IPS-20b (cell line): ENCODE measurements around the gene ITCH.
A peak's percentile ranks its signal among the peaks of the same experiment; 100 is the strongest.

Experiments
- H3K27ac ChIP-seq: one replicate; pipeline ENCODE4 v1.5.1; 2013; ENCODE audit warnings: low read length
- H3K27me3 ChIP-seq: 2 replicates; pipeline ENCODE4 v1.6.1; 2013; ENCODE audit warnings: mild to moderate bottlenecking, low read length, inconsistent platforms; ENCODE audit not compliant: insufficient read depth
- H3K36me3 ChIP-seq: 2 replicates; pipeline ENCODE4 v1.6.1; 2013; ENCODE audit warnings: low read depth, mild to moderate bottlenecking, inconsistent platforms, low read length, moderate library complexity; ENCODE audit not compliant: insufficient read depth
- H3K4me1 ChIP-seq: 2 replicates; pipeline ENCODE4 v1.6.1; 2013; ENCODE audit warnings: mild to moderate bottlenecking, control low read depth, inconsistent platforms, low read length, moderate library complexity; ENCODE audit not compliant: insufficient read depth
- H3K4me3 ChIP-seq: 2 replicates; pipeline ENCODE4 v1.5.1; 2013; ENCODE audit warnings: mild to moderate bottlenecking, low read length, inconsistent platforms
- H3K9ac ChIP-seq: 2 replicates; pipeline ENCODE4 v1.6.1; 2013; ENCODE audit warnings: low read depth, mild to moderate bottlenecking, inconsistent platforms, low read length, moderate library complexity
- H3K9me3 ChIP-seq: 2 replicates; pipeline ENCODE4 v1.6.1; 2013; ENCODE audit warnings: mild to moderate bottlenecking, low read depth, low read length, inconsistent platforms; ENCODE audit not compliant: insufficient read depth

ITCH gene

GRCh38 chr20:34542439-34542838, 179.4 kb downstream of the ITCH start:
- no peak overlapping the region for H3K27ac ChIP-seq
- H3K9me3 ChIP-seq: no peaks in the 10 kb centered on the region
- H3K9ac ChIP-seq: no peak overlapping the region
- peaks cover 9% of the 10 kb centered on the region; the same call in 1 of the 2 replicates for H3K27me3 ChIP-seq
- H3K36me3 ChIP-seq: peaks cover 32% of the 10 kb centered on the region
- no peaks in the 10 kb centered on the region for H3K4me1 ChIP-seq
- H3K4me3 ChIP-seq: no peak overlapping the region

GRCh38 chr20:34543463-34544056, 180.5 kb downstream of the ITCH start:
- H3K4me3 ChIP-seq: no peak overlapping the region
- no peaks in the 10 kb centered on the region for H3K4me1 ChIP-seq
- H3K36me3 ChIP-seq: peaks cover 28% of the 10 kb centered on the region
- no peak overlapping the region for H3K9ac ChIP-seq
- H3K9me3 ChIP-seq: no peaks in the 10 kb centered on the region
- H3K27ac ChIP-seq: no peak overlapping the region
- H3K27me3 ChIP-seq: peaks cover 9% of the 10 kb centered on the region; the same call in 1 of the 2 replicates

DNA sequence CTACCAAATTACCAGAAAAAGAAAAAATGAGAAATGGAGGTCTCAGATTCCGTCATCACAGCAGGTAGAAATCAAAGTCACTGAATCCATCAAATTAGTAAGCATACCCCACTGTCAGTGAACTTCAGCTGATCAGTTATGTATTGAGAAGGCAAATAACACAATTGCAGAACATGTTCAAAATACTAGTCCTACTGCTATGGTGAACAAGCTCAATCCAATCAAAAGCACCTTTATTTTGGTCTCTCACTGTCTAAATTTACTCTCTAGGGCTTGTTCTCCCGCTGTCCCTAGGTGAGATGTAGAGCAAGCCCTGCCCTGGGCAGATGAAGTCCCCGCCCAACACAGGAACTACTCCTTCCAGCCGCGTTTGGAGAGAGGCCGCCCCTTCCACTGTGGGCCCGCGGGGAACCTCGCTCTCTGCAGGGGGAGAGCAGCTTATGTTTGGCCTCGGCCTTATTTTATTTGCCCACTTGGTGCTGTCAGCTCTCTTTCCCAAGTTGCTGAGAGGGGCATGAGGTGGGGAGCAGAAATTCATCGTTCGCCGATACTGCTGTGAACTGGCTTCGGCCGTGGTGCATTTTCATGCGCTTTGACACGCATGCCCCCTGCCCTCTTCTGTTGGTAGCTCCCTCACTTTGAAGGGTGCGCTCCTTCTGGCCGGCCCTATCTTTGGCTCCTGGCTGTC, 181.2 kb downstream of the ITCH start:
- Histone ChIP-seq H3K27me3 (peaks cover 9% of the 10 kb centered on the region; the same call in 1 of the 2 replicates), H3K4me3 (peak overlapping the region; percentile 66; the same call in 1 of the 2 replicates), H3K4me1 (no peaks in the 10 kb centered on the region), H3K36me3 (peaks cover 22% of the 10 kb centered on the region), H3K27ac (no peak overlapping the region), H3K9ac (peak overlapping the region; percentile 25; the same call in 1 of the 2 replicates), H3K9me3 (no peaks in the 10 kb centered on the region)

DNA sequence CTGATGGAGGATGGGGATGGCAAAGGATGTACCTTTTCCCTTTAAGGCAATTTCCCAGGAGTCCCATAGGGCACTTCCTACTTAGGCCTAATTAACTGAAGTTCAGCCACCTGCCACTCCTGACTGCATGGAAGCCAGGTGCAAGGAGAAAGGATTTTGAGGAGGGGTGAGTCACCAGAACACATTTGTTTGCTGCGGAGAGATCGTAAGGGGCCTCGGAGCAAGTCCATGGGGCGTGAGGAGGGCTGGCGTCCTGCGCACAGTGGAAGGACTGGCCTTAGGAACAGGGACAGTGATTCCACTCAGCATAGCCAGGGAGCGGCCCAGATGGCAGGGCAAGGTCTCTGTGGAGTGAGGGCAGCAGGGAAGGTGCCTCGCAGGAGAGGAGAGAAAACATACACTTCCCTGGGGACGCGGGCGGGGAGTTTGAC, 183.7 kb downstream of the ITCH start:
- no peak overlapping the region for H3K9ac ChIP-seq
- H3K4me1 ChIP-seq: no peaks in the 10 kb centered on the region
- no peak overlapping the region for H3K27ac ChIP-seq
- no peaks in the 10 kb centered on the region for H3K9me3 ChIP-seq
- H3K36me3 ChIP-seq: peaks cover under 1% of the 10 kb centered on the region; the same call in 1 of the 2 replicates
- H3K27me3 ChIP-seq: peaks cover 9% of the 10 kb centered on the region; the same call in 1 of the 2 replicates
- H3K4me3 ChIP-seq: no peak overlapping the region

DNA sequence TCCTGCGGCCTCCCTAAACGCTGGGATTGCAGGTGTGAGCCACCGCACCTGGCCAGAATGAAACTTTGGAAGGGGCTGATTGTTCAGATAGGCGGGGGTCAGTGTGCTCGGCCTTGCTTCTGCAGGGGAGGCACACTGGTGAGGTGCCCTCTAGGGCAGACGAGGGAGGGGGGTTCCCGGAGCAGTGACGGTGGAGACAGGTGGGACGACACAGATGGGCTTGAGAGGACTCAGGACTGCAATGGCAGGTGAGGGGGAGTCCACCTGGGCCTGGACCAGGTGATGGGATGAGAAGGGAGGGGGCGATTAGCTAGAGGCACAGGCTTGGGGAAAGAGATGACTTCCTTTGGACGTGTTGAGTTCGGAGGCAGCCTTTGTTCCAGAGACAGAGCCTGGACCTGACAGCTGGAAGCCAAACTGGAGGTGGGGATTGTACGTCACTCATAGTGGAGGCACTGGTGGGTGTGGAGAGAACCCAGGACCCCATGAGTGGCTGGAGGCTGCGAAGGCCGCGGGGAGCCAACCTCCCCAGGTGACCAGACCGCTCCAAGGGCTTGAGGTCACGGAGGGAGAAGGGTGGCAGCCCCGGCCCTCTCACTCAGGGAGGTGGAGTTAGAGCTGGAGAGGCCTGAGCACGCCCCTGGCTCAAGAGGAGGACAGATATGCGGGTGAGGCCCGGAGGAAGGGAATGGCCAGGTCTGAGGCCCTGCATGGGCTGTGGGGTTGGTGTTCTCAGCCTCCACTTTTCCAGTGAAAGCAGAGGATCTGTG, 185.0 kb downstream of the ITCH start:
- H3K9ac ChIP-seq: no peak overlapping the region
- no peaks in the 10 kb centered on the region for H3K36me3 ChIP-seq
- H3K27me3 ChIP-seq: peaks cover 9% of the 10 kb centered on the region; the same call in 1 of the 2 replicates
- H3K4me1 ChIP-seq: no peaks in the 10 kb centered on the region
- no peaks in the 10 kb centered on the region for H3K9me3 ChIP-seq
- no peak overlapping the region for H3K27ac ChIP-seq
- H3K4me3 ChIP-seq: no peak overlapping the region

DNA sequence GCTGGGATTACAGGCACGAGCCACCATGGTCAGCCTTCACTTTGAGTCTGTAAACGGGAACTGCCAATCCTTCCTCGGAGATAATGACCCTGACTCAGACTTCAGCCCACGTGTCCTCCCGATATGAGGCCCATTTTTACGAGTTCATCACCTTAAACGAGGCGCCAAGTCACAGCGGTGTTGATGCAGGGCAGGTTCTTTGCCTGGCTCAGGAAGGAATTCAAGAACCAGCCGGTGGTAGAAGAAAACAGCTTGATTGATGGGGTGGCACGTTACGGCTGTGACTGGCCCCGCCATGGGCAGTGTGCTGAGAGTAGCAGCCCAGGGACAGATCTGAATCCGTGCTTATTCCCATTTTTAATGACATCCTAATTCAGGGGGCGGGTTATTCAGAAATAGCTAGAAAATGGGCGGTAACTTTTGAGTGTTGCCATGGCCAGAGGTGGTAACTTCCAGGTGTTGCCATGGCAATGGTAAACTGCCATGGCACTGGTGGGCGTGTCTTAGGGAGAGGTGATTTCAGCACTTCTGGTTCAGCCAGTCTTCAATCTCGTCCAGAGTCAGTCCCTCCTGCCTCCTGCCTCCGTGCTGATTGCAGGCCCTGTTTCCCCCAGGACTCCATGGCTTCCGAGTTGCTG, 186.3 kb downstream of the ITCH start:
- Histone ChIP-seq H3K9me3 (no peaks in the 10 kb centered on the region), H3K36me3 (no peaks in the 10 kb centered on the region), H3K9ac (no peak overlapping the region), H3K27ac (no peak overlapping the region), H3K27me3 (peaks cover 9% of the 10 kb centered on the region; the same call in 1 of the 2 replicates), H3K4me1 (no peaks in the 10 kb centered on the region), H3K4me3 (0 out of 2 replicates have a peak overlapping the region, but pooled peaks have one; percentile 14)

- Histone ChIP-seq H3K9ac (no peak overlapping the region), H3K27ac (no peak overlapping the region), H3K4me1 (no peaks in the 10 kb centered on the region), H3K27me3 (peaks cover 6% of the 10 kb centered on the region; the same call in 1 of the 2 replicates), H3K36me3 (no peaks in the 10 kb centered on the region), H3K4me3 (0 out of 2 replicates have a peak overlapping the region, but pooled peaks have one; percentile 14), H3K9me3 (no peaks in the 10 kb centered on the region)
These were observed 186.8 kb downstream of the ITCH start for GRCh38 chr20:34549929-34550305.

DNA sequence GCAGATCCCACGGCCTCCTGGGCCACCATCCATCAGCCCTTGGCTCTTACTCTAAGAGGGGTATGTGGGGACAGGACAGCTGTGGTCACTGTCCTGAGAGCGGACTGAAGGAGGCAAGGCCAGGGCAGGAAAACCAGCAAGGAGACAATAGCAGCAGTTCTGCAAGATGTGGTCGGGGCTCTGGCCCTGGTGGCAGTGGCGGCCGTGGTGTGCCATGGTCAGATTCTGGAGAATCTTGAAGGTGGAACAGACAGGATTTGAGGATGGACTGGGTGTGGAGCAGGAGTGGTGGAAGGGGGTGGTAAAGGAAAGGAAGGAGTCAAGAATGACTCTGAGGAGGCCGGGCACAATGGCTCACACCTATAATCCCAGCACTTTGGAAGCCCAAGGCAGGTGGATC, 189.5 kb downstream of the ITCH start:
- Histone ChIP-seq H3K27ac (no peak overlapping the region), H3K4me1 (no peaks in the 10 kb centered on the region), H3K9ac (no peak overlapping the region), H3K9me3 (no peaks in the 10 kb centered on the region), H3K27me3 (no peaks in the 10 kb centered on the region), H3K36me3 (no peaks in the 10 kb centered on the region), H3K4me3 (no peak overlapping the region)

GRCh38 chr20:34553366-34553867, 190.3 kb downstream of the ITCH start:
- Histone ChIP-seq H3K9me3 (no peaks in the 10 kb centered on the region), H3K36me3 (no peaks in the 10 kb centered on the region), H3K9ac (no peak overlapping the region), H3K27ac (no peak overlapping the region), H3K27me3 (0 out of 2 replicates have a peak, but pooled peaks cover 7% of the 10 kb centered on the region), H3K4me3 (no peak overlapping the region), H3K4me1 (no peaks in the 10 kb centered on the region)

GRCh38 chr20:34557936-34558319, 194.9 kb downstream of the ITCH start:
- Histone ChIP-seq H3K9me3 (no peaks in the 10 kb centered on the region), H3K27me3 (peaks cover 7% of the 10 kb centered on the region; the same call in 1 of the 2 replicates), H3K9ac (peak overlapping the region; percentile 61; the same call in 1 of the 2 replicates), H3K4me3 (peak overlapping the region; percentile 71), H3K4me1 (no peaks in the 10 kb centered on the region), H3K36me3 (no peaks in the 10 kb centered on the region), H3K27ac (no peak overlapping the region)
